Measurements from ENCODE around the gene SLC35F4. TPM values are rescaled to one million over a fixed set of nuclear protein-coding genes. Genes with fewer than 3 reads are reported as not detected.

SLC35F4 gene
- total RNA-seq, 1 experiment from 2014 or later: not detected

GRCh38 chr14:57567220-57567619 is 298.7 kb downstream of the SLC35F4 start:
- Histone ChIP-seq H3K36me3 (no peaks in the 10 kb centered on the region), H3K27me3 (no peaks in the 10 kb centered on the region), H3K9me3 (no peaks in the 10 kb centered on the region), H3K4me3 (no peak overlapping the region)
- DNase-seq: no peak

GRCh38 chr14:57560681-57561080 is 305.2 kb downstream of the SLC35F4 start:
- H3K36me3 ChIP-seq: no peaks in the 10 kb centered on the region
- no peak overlapping the region for H3K4me3 ChIP-seq
- no peaks in the 10 kb centered on the region for H3K9me3 ChIP-seq
- no peak for DNase-seq
- H3K27me3 ChIP-seq: no peaks in the 10 kb centered on the region

GRCh38 chr14:57559576-57559975 is 306.3 kb downstream of the SLC35F4 start:
- no peak overlapping the region for H3K4me3 ChIP-seq
- no peaks in the 10 kb centered on the region for H3K36me3 ChIP-seq
- DNase-seq: no peak
- H3K27me3 ChIP-seq: no peaks in the 10 kb centered on the region
- no peaks in the 10 kb centered on the region for H3K9me3 ChIP-seq

GRCh38 chr14:57549765-57550420 is 316.0 kb downstream of the SLC35F4 start:
- Histone ChIP-seq H3K4me3 (no peak overlapping the region), H3K36me3 (no peaks in the 10 kb centered on the region), H3K27me3 (no peaks in the 10 kb centered on the region), H3K9me3 (no peaks in the 10 kb centered on the region)
- DNase-seq: no peak

GRCh38 chr14:57549016-57549564 is 316.8 kb downstream of the SLC35F4 start:
- H3K9me3 ChIP-seq: no peaks in the 10 kb centered on the region
- no peaks in the 10 kb centered on the region for H3K36me3 ChIP-seq
- no peak overlapping the region for H3K4me3 ChIP-seq
- DNase-seq: no peak
- no peaks in the 10 kb centered on the region for H3K27me3 ChIP-seq

GRCh38 chr14:57547131-57547530 is 318.8 kb downstream of the SLC35F4 start:
- no peaks in the 10 kb centered on the region for H3K27me3 ChIP-seq
- no peaks in the 10 kb centered on the region for H3K9me3 ChIP-seq
- no peak for DNase-seq
- H3K36me3 ChIP-seq: no peaks in the 10 kb centered on the region
- no peak overlapping the region for H3K4me3 ChIP-seq

GRCh38 chr14:57533214-57533613 is 332.7 kb downstream of the SLC35F4 start:
- Histone ChIP-seq H3K36me3 (no peaks in the 10 kb centered on the region), H3K27me3 (no peaks in the 10 kb centered on the region), H3K4me3 (no peak overlapping the region), H3K9me3 (no peaks in the 10 kb centered on the region)
- DNase-seq: no peak

GRCh38 chr14:57530571-57530970 is 335.3 kb downstream of the SLC35F4 start:
- H3K9me3 ChIP-seq: no peaks in the 10 kb centered on the region
- no peak overlapping the region for H3K4me3 ChIP-seq
- no peaks in the 10 kb centered on the region for H3K36me3 ChIP-seq
- H3K27me3 ChIP-seq: no peaks in the 10 kb centered on the region
- no peak for DNase-seq

- H3K9me3 ChIP-seq: no peaks in the 10 kb centered on the region
- no peaks in the 10 kb centered on the region for H3K36me3 ChIP-seq
- H3K4me3 ChIP-seq: no peak overlapping the region
- H3K27me3 ChIP-seq: no peaks in the 10 kb centered on the region
- DNase-seq: no peak
These were observed 338.9 kb downstream of the SLC35F4 start for GRCh38 chr14:57526942-57527341.

- H3K27me3 ChIP-seq: no peaks in the 10 kb centered on the region
- DNase-seq: no peak
- H3K4me3 ChIP-seq: no peak overlapping the region
These were observed 346.8 kb downstream of the SLC35F4 start for GRCh38 chr14:57519043-57519442.

More at GRCh38 chr14:57519043-57519442, 346.8 kb downstream of the SLC35F4 start:
- Histone ChIP-seq H3K9me3 (no peaks in the 10 kb centered on the region), H3K36me3 (no peaks in the 10 kb centered on the region)

All from MG63 (cell line).